Measurements from ENCODE around the gene NLRP9.

The NLRP9 gene

GRCh38 chr19:55702131-55702627, 36.0 kb downstream of the NLRP9 start:
- DNase-seq: no peak

- no peak for DNase-seq
These were observed 37.4 kb downstream of the NLRP9 start for GRCh38 chr19:55700813-55701212.

- no peak for DNase-seq
These were observed 39.0 kb downstream of the NLRP9 start for GRCh38 chr19:55699221-55699620.

GRCh38 chr19:55698256-55698655, 39.9 kb downstream of the NLRP9 start:
- DNase-seq: no peak

GRCh38 chr19:55697698-55698097, 40.5 kb downstream of the NLRP9 start:
- DNase-seq: no peak

GRCh38 chr19:55697069-55697440, 41.1 kb downstream of the NLRP9 start:
- no peak for DNase-seq

GRCh38 chr19:55696301-55697068, 41.7 kb downstream of the NLRP9 start:
- no peak for DNase-seq

- DNase-seq: no peak
These were observed 42.5 kb downstream of the NLRP9 start for GRCh38 chr19:55695511-55696290.

GRCh38 chr19:55694656-55695491, 43.3 kb downstream of the NLRP9 start:
- DNase-seq: no peak

GRCh38 chr19:55694241-55694655, 44.0 kb downstream of the NLRP9 start:
- no peak for DNase-seq

- no peak for DNase-seq
These were observed 44.7 kb downstream of the NLRP9 start for GRCh38 chr19:55693336-55693974.

- no peak for DNase-seq
These were observed 45.5 kb downstream of the NLRP9 start for GRCh38 chr19:55692681-55693081.

GRCh38 chr19:55691561-55692481, 46.4 kb downstream of the NLRP9 start:
- DNase-seq: no peak

- DNase-seq: no peak
These were observed 47.2 kb downstream of the NLRP9 start for GRCh38 chr19:55690769-55691545.

GRCh38 chr19:55690109-55690768, 48.0 kb downstream of the NLRP9 start:
- no peak for DNase-seq

GRCh38 chr19:55689411-55690108, 48.6 kb downstream of the NLRP9 start:
- DNase-seq: no peak

- DNase-seq: no peak
These were observed 49.6 kb downstream of the NLRP9 start for GRCh38 chr19:55688422-55689218.

All from T-helper 9 cell (primary cell).